Naive B cell (primary cell): ENCODE measurements around the gene ATP11A. TPM values are rescaled to one million over a fixed set of nuclear protein-coding genes. Genes with fewer than 3 reads are reported as not detected.
"Not testable (repeated sequence)": the region's sequence is repeated elsewhere in the genome, so short reads cannot be mapped to it uniquely, and the experiment has no call there.

Experiments used
- ATAC-seq, 2 donors: fragments of 150-1000 bp; cut with Tn5 transposase; 2 replicates each; pipeline ENCODE4 v1.10.0; 2021; ENCODE audit warnings: low read depth in 2 of 2, mild to moderate bottlenecking in 2 of 2, moderate library complexity in 2 of 2
- DNase-seq: peaks from one replicate; pipeline ENCODE4 v3.0.0; 2022
- H3K27ac Mint-ChIP-seq, 6 donors: one replicate each; pipeline ENCODE4 v1.8.0; 2020 to 2022; ENCODE audit warnings: mild to moderate bottlenecking in 6 of 6, mixed read lengths in 6 of 6, moderate library complexity in 5 of 6, inconsistent platforms in 2 of 6
- H3K27me3 Mint-ChIP-seq, 3 donors: one replicate each; pipeline ENCODE4 v1.8.0; 2021 to 2022; ENCODE audit warnings: mixed read lengths in 3 of 3, mild to moderate bottlenecking in 1 of 3
- H3K36me3 Mint-ChIP-seq, 2 donors: one replicate each; pipeline ENCODE4 v1.8.0; 2020 to 2022; ENCODE audit warnings: mixed read lengths in 2 of 2, inconsistent platforms in 1 of 2, mild to moderate bottlenecking in 1 of 2
- H3K4me1 Mint-ChIP-seq, 3 donors: one replicate each; pipeline ENCODE4 v1.8.0; 2020 to 2022; ENCODE audit warnings: mixed read lengths in 3 of 3, inconsistent platforms in 1 of 3, mild to moderate bottlenecking in 1 of 3, moderate library complexity in 1 of 3
- H3K4me3 Mint-ChIP-seq, 8 donors: one replicate each; pipeline ENCODE4 v1.8.0; 2020 to 2022; ENCODE audit warnings: mild to moderate bottlenecking in 8 of 8, mixed read lengths in 8 of 8, moderate library complexity in 8 of 8, inconsistent platforms in 2 of 8
- H3K9me3 Mint-ChIP-seq, 7 donors: one replicate each; pipeline ENCODE4 v1.8.0; 2020 to 2022; ENCODE audit warnings: mixed read lengths in 7 of 7, mild to moderate bottlenecking in 5 of 7, inconsistent platforms in 2 of 7, moderate library complexity in 1 of 7
- polyA plus RNA-seq, 6 donors: library from polyadenylated mRNA; unstranded; fragments of 300-500 nt; fragmentation: Illumina TruSeq; gene quantifications; one replicate each; pipeline ENCODE4 v1.2.3, GENCODE V29; 2021; ENCODE audit warnings: low read depth in 6 of 6

The ATP11A gene
- polyA plus RNA-seq, 6 donors from 2014 or later: 7.9 to 23.3 (median 12.9) TPM

DNA sequence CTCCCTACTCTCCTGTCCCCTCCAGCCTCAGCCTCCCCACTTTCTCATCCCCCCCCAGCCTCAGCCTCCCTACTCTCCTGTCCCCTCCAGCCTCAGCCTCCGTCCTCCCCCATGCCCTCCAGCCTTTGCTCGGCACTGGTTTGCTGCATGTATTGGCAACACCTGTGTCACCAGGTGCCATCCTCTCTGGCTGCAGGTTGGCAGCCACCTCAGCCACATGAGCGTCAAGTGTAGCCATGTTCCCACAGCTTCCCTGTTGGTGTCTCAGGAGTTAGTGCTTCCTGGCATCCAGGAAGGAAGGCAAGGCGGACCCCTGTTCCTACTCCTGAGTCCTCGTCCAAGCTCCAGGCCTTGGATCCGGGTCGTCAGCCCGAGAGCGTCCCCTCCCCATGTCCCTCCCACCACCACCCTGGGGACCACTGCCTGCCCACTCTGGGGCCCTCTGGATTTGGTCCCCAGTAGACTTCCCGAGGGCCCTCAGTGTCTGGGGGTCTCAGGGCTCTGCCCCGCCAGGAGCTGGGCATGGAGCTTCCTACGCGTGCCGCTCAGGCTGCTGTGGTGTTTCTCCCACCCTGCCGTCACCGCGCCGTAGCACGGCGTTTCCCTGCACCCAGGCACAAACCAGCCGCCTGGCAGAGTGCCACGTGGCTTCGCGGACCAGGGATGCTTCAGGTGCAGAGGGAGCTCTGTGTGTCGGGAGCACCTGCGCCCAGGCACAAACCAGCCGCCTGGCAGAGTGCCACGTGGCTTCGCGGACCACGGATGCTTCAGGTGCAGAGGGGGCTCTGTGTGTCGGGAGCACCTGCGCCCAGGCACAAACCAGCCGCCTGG lies 150.8 kb downstream of the ATP11A start:
- Mint-ChIP-seq H3K4me3 (no peak overlapping the region), H3K27ac (peak overlapping the region in 1 of 6 donors; percentile 44), H3K9me3 (no peaks in the 10 kb centered on the region), H3K4me1 (no peaks in the 10 kb centered on the region), H3K27me3 (no peaks in the 10 kb centered on the region), H3K36me3 (peaks cover 24 to 26% of the 10 kb centered on the region in 2 donors)
- no peak for DNase-seq
- no peak for ATAC-seq

DNA sequence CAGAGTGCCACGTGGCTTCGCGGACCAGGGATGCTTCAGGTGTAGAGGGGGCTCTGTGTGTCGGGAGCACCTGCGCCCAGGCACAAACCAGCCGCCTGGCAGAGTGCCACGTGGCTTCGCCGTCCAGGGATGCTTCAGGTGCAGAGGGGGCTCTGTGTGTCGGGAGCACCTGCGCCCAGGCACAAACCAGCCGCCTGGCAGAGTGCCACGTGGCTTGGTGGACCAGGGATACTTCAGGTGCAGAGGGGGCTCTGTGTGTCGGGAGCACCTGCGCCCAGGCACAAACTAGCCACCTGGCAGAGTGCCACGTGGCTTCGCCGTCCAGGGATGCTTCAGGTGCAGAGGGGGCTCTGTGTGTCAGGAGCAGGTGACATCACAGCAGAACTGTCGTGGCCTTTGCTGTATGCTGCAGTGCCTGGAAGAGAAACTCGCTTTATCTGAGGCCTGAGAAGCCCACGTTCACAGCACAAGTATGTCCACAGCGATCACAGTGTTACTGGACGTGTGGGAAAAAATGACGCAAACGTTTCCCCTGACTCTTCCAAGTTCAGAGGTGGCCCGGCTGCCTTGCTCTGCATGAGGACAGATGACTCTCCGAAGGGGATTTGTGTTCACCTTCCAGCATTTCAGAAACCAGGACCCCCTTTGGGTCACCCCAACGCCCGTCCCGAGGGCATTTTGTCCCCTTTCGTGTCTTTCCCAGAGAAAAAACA lies 151.6 kb downstream of the ATP11A start:
- not testable (repeated sequence) for H3K27me3 Mint-ChIP-seq, ATAC-seq, H3K9me3 Mint-ChIP-seq, H3K4me1 Mint-ChIP-seq, H3K4me3 Mint-ChIP-seq, H3K27ac Mint-ChIP-seq, DNase-seq
- peaks cover 24 to 26% of the 10 kb centered on the region in 2 donors for H3K36me3 Mint-ChIP-seq

DNA sequence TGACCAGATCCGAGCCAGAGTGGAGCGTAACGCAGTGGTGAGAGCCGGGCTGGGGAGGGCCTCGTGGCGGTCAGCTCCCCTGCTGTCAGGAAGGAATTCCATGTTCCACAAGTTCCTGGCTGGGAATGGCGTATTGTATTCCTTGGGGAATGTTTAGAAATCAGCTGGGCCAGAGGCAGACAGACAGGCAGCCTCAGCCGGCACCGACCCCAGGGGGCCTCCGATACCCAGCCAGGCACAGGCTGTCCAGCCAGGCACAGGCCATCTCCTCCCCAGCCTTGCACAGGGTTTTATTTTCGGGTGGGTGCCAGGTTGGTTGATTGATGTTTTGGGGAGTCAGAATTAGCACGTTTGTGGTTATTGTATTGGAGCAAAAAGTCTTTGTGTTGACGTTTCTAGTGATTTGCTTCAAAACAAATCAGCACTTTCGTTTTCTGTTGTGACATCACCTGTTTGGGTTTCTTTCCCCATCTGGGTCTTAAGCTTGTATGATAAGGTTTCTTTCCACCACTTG lies 152.6 kb downstream of the ATP11A start:
- H3K9me3 Mint-ChIP-seq: no peaks in the 10 kb centered on the region
- H3K4me3 Mint-ChIP-seq: peak overlapping the region in 1 of 8 donors; percentile 44
- no peaks in the 10 kb centered on the region for H3K4me1 Mint-ChIP-seq
- no peak for ATAC-seq
- no peaks in the 10 kb centered on the region for H3K27me3 Mint-ChIP-seq
- no peak for DNase-seq
- H3K27ac Mint-ChIP-seq: no peak overlapping the region
- peaks cover 18 to 25% of the 10 kb centered on the region in 2 donors for H3K36me3 Mint-ChIP-seq

DNA sequence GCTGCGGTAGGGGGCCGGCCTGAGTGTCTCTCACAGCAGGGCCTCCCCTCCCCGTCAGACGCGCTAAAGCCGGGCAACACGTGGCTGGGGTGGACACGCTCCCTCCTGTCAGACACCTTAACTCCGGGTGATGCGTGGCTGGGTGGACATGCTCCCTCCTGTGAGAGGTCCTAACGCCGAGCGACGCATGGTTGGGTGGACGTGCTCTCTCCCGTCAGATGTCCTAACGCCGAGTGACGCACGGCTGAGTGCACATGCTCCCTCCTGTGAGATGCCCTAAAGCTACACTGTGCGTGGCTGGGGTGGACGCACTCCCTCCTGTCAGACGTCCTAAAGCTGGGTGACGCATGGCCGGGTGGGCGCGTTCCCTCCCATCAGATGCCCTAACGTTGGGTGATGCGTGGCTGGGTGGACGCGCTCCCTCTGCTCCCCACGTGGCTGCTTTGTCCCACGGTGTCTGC lies 153.1 kb downstream of the ATP11A start:
- DNase-seq (no peak), ATAC-seq (no peak)
- H3K36me3 Mint-ChIP-seq: peaks cover 15 to 30% of the 10 kb centered on the region in 2 donors
- no peak overlapping the region for H3K27ac Mint-ChIP-seq
- H3K9me3 Mint-ChIP-seq: no peaks in the 10 kb centered on the region
- peak overlapping the region in 1 of 8 donors; percentile 81 for H3K4me3 Mint-ChIP-seq
- H3K4me1 Mint-ChIP-seq: peaks cover 0 to 2% (median 0%) of the 10 kb centered on the region in 3 donors
- H3K27me3 Mint-ChIP-seq: no peaks in the 10 kb centered on the region

DNA sequence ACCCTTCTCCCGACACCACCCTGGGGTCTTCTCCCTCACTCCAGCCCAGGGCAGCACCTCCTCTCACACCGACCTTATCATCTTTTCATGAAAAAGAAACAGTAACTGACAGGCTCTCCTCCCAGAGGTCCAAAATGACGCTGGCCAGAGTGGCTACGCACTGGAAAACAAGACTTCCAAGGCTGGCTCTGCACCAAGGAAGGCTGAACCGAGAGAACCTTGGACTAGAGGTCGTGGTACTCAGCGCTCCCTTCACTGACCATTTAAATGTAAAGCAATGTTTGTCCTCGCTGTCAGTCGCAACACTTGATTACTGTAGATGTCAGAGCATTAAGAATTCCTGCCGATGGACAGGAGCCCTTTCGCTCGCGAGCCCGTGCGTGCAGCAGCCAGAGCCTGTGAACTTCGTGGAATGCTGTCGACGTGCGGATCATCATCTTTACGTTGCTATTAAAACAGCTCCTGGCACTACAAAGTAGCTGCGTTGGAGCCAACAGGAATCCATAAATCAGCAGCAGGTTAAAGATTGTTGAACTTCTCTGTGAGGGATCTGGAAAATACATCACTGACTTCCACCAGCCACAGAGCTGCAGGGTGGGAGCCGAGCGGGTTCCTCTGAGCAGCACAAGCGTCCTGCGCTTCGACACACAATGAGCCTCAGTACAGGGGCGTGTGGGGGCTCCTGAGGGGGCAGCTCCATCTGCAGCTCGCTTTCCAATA lies 153.7 kb downstream of the ATP11A start:
- no peaks in the 10 kb centered on the region for H3K27me3 Mint-ChIP-seq
- H3K9me3 Mint-ChIP-seq: no peaks in the 10 kb centered on the region
- no peak for ATAC-seq
- peak overlapping the region in 1 of 8 donors; percentile 81 for H3K4me3 Mint-ChIP-seq
- no peak for DNase-seq
- H3K27ac Mint-ChIP-seq: no peak overlapping the region
- H3K36me3 Mint-ChIP-seq: peaks cover 15 to 28% of the 10 kb centered on the region in 2 donors
- peaks cover 0 to 2% (median 0%) of the 10 kb centered on the region in 3 donors for H3K4me1 Mint-ChIP-seq

DNA sequence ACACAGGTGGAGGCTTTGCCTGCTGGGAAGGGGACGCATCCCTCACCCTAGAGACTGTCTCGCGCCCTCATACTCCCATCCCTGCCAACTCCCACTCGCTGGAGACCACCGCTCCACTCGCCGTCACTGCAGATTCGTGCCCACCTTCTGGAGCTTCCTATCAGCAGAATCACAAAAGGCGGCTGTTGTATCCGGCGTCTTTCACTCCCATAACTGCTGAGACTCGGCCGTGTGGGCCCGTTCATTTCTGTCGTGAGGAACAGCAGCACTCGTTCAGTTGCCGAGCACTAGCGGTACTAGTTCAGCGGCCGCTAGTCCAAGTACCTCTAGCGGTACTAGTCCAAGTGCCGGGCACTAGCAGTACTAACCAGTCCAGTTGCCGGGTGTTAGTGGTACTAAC lies 154.6 kb downstream of the ATP11A start:
- ATAC-seq (no peak), DNase-seq (no peak)
- Mint-ChIP-seq H3K9me3 (no peaks in the 10 kb centered on the region), H3K27ac (no peak overlapping the region), H3K4me3 (no peak overlapping the region), H3K27me3 (no peaks in the 10 kb centered on the region), H3K36me3 (peaks cover 15 to 20% of the 10 kb centered on the region in 2 donors), H3K4me1 (peaks cover 0 to 2% (median 0%) of the 10 kb centered on the region in 3 donors)

DNA sequence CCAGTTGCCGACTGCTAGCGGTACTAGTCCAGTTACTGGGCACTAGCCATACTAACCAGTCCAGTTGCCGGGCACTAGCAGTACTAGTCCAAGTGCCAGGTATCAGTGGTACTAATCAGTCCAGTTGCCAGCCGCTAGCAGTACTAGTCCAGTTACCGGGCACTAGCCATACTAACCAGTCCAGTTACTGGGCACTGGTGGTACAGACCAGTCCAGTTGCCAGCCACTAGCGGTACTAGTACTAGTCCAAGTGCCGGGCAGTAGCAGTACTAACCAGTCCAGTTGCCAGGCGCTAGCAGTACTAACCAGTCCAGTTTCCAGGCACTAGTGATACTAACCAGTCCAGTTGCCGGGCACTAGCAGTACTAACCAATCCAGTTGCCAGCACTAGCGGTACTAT lies 155.0 kb downstream of the ATP11A start:
- Mint-ChIP-seq H3K4me1 (peaks cover 0 to 2% (median 0%) of the 10 kb centered on the region in 3 donors), H3K9me3 (no peaks in the 10 kb centered on the region), H3K4me3 (no peak overlapping the region), H3K36me3 (peaks cover 15 to 18% of the 10 kb centered on the region in 2 donors), H3K27me3 (no peaks in the 10 kb centered on the region), H3K27ac (no peak overlapping the region)
- DNase-seq: no peak
- ATAC-seq: no peak

DNA sequence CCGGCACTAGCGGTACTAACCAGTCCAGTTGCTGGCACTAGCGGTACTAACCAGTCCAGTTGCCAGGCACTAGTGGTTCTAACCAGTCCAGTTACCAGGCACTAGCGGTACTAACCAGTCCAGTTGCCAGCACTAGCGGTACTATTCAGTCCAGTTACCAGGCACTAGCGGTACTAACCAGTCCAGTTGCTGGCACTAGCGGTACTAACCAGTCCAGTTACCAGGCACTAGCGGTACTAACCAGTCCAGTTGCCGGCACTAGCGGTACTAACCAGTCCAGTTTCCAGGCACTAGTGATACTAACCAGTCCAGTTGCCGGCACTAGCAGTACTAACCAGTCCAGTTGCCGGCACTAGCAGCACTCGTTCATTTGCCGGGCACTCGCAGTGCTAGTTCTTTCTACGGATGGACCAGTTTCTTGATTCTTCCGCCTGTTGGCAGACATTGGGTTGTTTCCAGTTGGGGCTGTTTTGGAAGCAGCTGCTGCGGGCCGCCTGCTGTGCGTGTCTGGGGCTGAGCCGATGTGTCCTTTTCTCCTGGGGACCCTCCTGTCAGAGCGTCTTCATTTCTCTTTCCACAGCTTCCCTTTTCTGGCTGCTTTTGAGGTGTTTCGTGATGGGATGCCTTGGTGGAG lies 155.8 kb downstream of the ATP11A start:
- H3K4me3 Mint-ChIP-seq: no peak overlapping the region
- peaks cover 0 to 2% (median 0%) of the 10 kb centered on the region in 3 donors for H3K4me1 Mint-ChIP-seq
- no peaks in the 10 kb centered on the region for H3K27me3 Mint-ChIP-seq
- ATAC-seq (no peak), DNase-seq (no peak)
- no peaks in the 10 kb centered on the region for H3K9me3 Mint-ChIP-seq
- H3K36me3 Mint-ChIP-seq: peaks cover 18 to 19% of the 10 kb centered on the region in 2 donors
- H3K27ac Mint-ChIP-seq: no peak overlapping the region

DNA sequence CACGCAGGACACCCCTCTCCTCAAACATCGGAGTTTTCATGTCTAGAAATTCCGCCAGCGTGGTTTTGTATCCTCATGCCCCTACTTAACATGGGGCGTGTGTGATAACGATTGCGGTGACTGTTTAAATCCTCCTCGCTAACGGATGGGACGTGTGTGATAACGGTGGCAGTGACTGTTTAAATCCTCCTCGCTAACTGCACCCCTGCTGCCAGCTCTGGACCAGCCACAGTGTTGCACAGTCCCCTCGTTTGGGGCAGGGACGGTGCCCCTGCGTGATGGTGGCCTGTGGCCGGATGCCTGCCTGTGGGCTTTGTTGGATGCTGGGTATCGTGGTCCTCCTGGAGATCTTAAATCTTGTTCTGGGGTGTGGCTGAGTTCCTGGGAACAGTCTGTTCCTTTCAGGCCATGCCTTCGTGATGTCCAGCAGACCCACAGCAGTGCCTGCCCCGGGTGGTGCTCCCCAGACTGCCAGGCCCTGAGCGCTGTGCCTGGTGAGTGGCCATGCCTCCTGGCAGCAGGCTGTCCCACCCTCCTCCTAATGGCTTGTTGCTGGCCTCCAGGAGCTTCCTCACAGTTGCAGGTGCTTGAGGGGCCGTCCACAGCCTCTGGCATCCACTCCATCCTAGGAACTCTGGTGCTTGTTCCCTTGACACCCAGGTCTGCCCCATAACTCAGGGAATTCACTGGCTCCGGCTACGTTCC lies 156.7 kb downstream of the ATP11A start:
- Mint-ChIP-seq H3K27me3 (no peaks in the 10 kb centered on the region), H3K9me3 (no peaks in the 10 kb centered on the region), H3K27ac (peak overlapping the region in 2 of 6 donors; percentile 47 to 74), H3K4me3 (no peak overlapping the region), H3K36me3 (peaks cover 26% of the 10 kb centered on the region in 2 donors), H3K4me1 (peaks cover 0 to 2% (median 0%) of the 10 kb centered on the region in 3 donors)
- DNase-seq (no peak), ATAC-seq (no peak)

DNA sequence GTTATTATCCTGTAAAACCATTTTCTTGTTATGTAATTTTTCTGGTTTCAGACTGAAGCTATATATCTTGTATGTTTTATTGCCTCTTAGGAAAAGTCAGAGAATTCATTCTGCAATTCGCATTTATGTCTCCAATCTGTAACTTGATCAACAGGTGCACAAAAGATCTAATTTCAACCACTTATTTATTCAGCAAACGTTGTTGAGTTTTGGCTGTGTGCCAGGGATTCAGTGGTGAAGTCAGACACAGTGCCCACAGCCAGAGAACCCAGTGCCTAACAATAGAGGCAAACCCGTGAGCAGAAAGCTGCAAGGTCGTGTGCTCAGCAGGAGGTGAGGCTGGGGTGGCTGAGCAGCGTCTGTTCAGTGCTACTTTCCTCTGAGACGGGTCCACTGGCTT lies 159.7 kb downstream of the ATP11A start:
- Mint-ChIP-seq H3K9me3 (peaks cover 0 to 1% (median 0%) of the 10 kb centered on the region in 7 donors), H3K27ac (no peak overlapping the region), H3K36me3 (peaks cover 14 to 21% of the 10 kb centered on the region in 2 donors), H3K4me1 (peaks cover 0 to 2% (median 0%) of the 10 kb centered on the region in 3 donors), H3K4me3 (no peak overlapping the region), H3K27me3 (no peaks in the 10 kb centered on the region)
- DNase-seq: no peak
- no peak for ATAC-seq

DNA sequence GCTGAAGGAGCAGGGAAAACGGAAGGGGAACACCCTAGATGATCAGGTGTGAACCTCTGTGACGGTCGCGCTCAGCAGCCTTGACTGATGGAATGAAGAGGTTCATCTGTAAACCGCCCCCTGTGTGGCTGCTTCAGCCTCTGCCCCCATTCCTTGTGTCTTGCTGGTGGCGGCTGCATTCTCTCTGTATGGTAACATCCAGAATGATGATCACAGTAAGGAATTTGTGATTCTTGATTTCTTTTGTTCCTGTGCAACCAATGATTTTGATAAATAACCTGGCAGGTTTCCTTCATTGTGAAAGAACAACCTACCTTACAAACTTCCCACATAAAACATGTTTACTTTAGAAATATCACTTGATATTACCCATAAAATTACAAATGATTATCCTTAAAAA lies 160.4 kb downstream of the ATP11A start:
- Mint-ChIP-seq H3K9me3 (peaks cover 0 to 1% (median 0%) of the 10 kb centered on the region in 7 donors), H3K4me1 (peaks cover 0 to 2% (median 0%) of the 10 kb centered on the region in 3 donors), H3K4me3 (no peak overlapping the region), H3K36me3 (peaks cover 14 to 19% of the 10 kb centered on the region in 2 donors), H3K27ac (no peak overlapping the region), H3K27me3 (no peaks in the 10 kb centered on the region)
- DNase-seq: no peak
- ATAC-seq: no peak
